Naive B cell (primary cell): ENCODE data around the gene SNAPC3. TPM values are rescaled to one million over a fixed set of nuclear protein-coding genes. Genes with fewer than 3 reads are reported as not detected.
"Not testable (repeated sequence)": the region's sequence is repeated elsewhere in the genome, so short reads cannot be mapped to it uniquely, and the experiment has no call there.

ENCODE experiments used
- ATAC-seq, 2 donors: fragments of 150-1000 bp; cut with Tn5 transposase; 2 replicates each; pipeline ENCODE4 v1.10.0; 2021; ENCODE audit warnings: low read depth in 2 of 2, mild to moderate bottlenecking in 2 of 2, moderate library complexity in 2 of 2
- DNase-seq: peaks from one replicate; pipeline ENCODE4 v3.0.0; 2022
- H3K27ac Mint-ChIP-seq, 6 donors: one replicate each; pipeline ENCODE4 v1.8.0; 2020 to 2022; ENCODE audit warnings: mild to moderate bottlenecking in 6 of 6, mixed read lengths in 6 of 6, moderate library complexity in 5 of 6, inconsistent platforms in 2 of 6
- H3K27me3 Mint-ChIP-seq, 3 donors: one replicate each; pipeline ENCODE4 v1.8.0; 2021 to 2022; ENCODE audit warnings: mixed read lengths in 3 of 3, mild to moderate bottlenecking in 1 of 3
- H3K36me3 Mint-ChIP-seq, 2 donors: one replicate each; pipeline ENCODE4 v1.8.0; 2020 to 2022; ENCODE audit warnings: mixed read lengths in 2 of 2, inconsistent platforms in 1 of 2, mild to moderate bottlenecking in 1 of 2
- H3K4me1 Mint-ChIP-seq, 3 donors: one replicate each; pipeline ENCODE4 v1.8.0; 2020 to 2022; ENCODE audit warnings: mixed read lengths in 3 of 3, inconsistent platforms in 1 of 3, mild to moderate bottlenecking in 1 of 3, moderate library complexity in 1 of 3
- H3K4me3 Mint-ChIP-seq, 8 donors: one replicate each; pipeline ENCODE4 v1.8.0; 2020 to 2022; ENCODE audit warnings: mild to moderate bottlenecking in 8 of 8, mixed read lengths in 8 of 8, moderate library complexity in 8 of 8, inconsistent platforms in 2 of 8
- H3K9me3 Mint-ChIP-seq, 7 donors: one replicate each; pipeline ENCODE4 v1.8.0; 2020 to 2022; ENCODE audit warnings: mixed read lengths in 7 of 7, mild to moderate bottlenecking in 5 of 7, inconsistent platforms in 2 of 7, moderate library complexity in 1 of 7
- polyA plus RNA-seq, 6 donors: library from polyadenylated mRNA; unstranded; fragments of 300-500 nt; fragmentation: Illumina TruSeq; gene quantifications; one replicate each; pipeline ENCODE4 v1.2.3, GENCODE V29; 2021; ENCODE audit warnings: low read depth in 6 of 6

SNAPC3 gene
- polyA plus RNA-seq, result 10 to 100 TPM; 16.0 to 25.3 (median 22.0) TPM

- ATAC-seq (peak; percentile 94 to 96), DNase-seq (peak; percentile 93)
- peak within 1 kb of the TSS; percentile 72 to 95 (median 90) for H3K27ac Mint-ChIP-seq
- peaks cover 26 to 39% (median 29%) of the 10 kb centered on the region in 3 donors for H3K4me1 Mint-ChIP-seq
- no peaks in the 10 kb centered on the region for H3K27me3 Mint-ChIP-seq
- peaks cover 0 to 2% (median 0%) of the 10 kb centered on the region in 7 donors for H3K9me3 Mint-ChIP-seq
- peak within 1 kb of the TSS; percentile 87 to 96 (median 94) for H3K4me3 Mint-ChIP-seq
- no peaks in the 10 kb centered on the region for H3K36me3 Mint-ChIP-seq
Measured at GRCh38 chr9:15422372-15423230, at the start of gene SNAPC3. Gene SNAPC3, plus strand, starts transcription at chr9:15422876. Its CDS starts 4 bp downstream, at chr9:15422880.

- ATAC-seq (no peak), DNase-seq (no peak)
- Mint-ChIP-seq H3K4me3 (no peak overlapping the region), H3K36me3 (no peaks in the 10 kb centered on the region), H3K27ac (peak overlapping the region in 1 of 6 donors; percentile 49), H3K9me3 (peaks cover 0 to 7% (median 0%) of the 10 kb centered on the region in 7 donors), H3K27me3 (peaks cover 15 to 34% (median 22%) of the 10 kb centered on the region in 3 donors), H3K4me1 (peaks cover 7 to 13% (median 12%) of the 10 kb centered on the region in 3 donors)
Measured at GRCh38 chr9:15373881-15374280, 48.8 kb upstream of the SNAPC3 start.

GRCh38 chr9:15374310-15374709 lies 48.4 kb upstream of the SNAPC3 start:
- Mint-ChIP-seq H3K27ac (no peak overlapping the region), H3K4me1 (peaks cover 7 to 13% (median 12%) of the 10 kb centered on the region in 3 donors), H3K27me3 (peaks cover 16 to 36% (median 26%) of the 10 kb centered on the region in 3 donors), H3K9me3 (peaks cover 0 to 7% (median 0%) of the 10 kb centered on the region in 7 donors), H3K4me3 (no peak overlapping the region), H3K36me3 (no peaks in the 10 kb centered on the region)
- ATAC-seq (peak; percentile 69 to 70), DNase-seq (no peak)

GRCh38 chr9:15374825-15375224 lies 47.9 kb upstream of the SNAPC3 start:
- Mint-ChIP-seq H3K9me3 (peaks cover 0 to 7% (median 0%) of the 10 kb centered on the region in 7 donors), H3K27ac (peak overlapping the region in 1 of 6 donors; percentile 11), H3K36me3 (no peaks in the 10 kb centered on the region), H3K4me3 (no peak overlapping the region), H3K27me3 (peaks cover 21 to 38% (median 31%) of the 10 kb centered on the region in 3 donors), H3K4me1 (peaks cover 7 to 13% (median 12%) of the 10 kb centered on the region in 3 donors)
- no peak for DNase-seq
- ATAC-seq, result no peak

GRCh38 chr9:15377625-15378540 lies 44.8 kb upstream of the SNAPC3 start:
- H3K27me3 Mint-ChIP-seq, result peaks cover 26 to 37% (median 29%) of the 10 kb centered on the region in 3 donors
- H3K27ac Mint-ChIP-seq, result peak overlapping the region in 1 of 6 donors; percentile 86
- no peak for DNase-seq

GRCh38 chr9:15379317-15379716 lies 43.4 kb upstream of the SNAPC3 start:
- H3K4me1 Mint-ChIP-seq, H3K4me3 Mint-ChIP-seq, ATAC-seq, H3K27ac Mint-ChIP-seq, DNase-seq, H3K9me3 Mint-ChIP-seq, H3K36me3 Mint-ChIP-seq: not testable (repeated sequence)
- peaks cover 23 to 40% (median 37%) of the 10 kb centered on the region in 3 donors for H3K27me3 Mint-ChIP-seq

More at GRCh38 chr9:15377625-15378540, 44.8 kb upstream of the SNAPC3 start:
- peaks cover 0 to 7% (median 0%) of the 10 kb centered on the region in 7 donors for H3K9me3 Mint-ChIP-seq
- H3K4me1 Mint-ChIP-seq, result peaks cover 7 to 13% (median 12%) of the 10 kb centered on the region in 3 donors
- H3K4me3 Mint-ChIP-seq, result no peak overlapping the region
- H3K36me3 Mint-ChIP-seq, result no peaks in the 10 kb centered on the region
- ATAC-seq, result no peak

GRCh38 chr9:15379888-15380287 lies 42.8 kb upstream of the SNAPC3 start:
- not testable (repeated sequence) for H3K4me1 Mint-ChIP-seq, H3K36me3 Mint-ChIP-seq, ATAC-seq, H3K9me3 Mint-ChIP-seq, DNase-seq, H3K27ac Mint-ChIP-seq, H3K4me3 Mint-ChIP-seq
- peaks cover 21 to 40% (median 37%) of the 10 kb centered on the region in 3 donors for H3K27me3 Mint-ChIP-seq

- Mint-ChIP-seq H3K27ac (no peak overlapping the region), H3K36me3 (no peaks in the 10 kb centered on the region), H3K4me1 (no peaks in the 10 kb centered on the region), H3K9me3 (peaks cover 0 to 2% (median 0%) of the 10 kb centered on the region in 7 donors), H3K4me3 (no peak overlapping the region), H3K27me3 (peaks cover 21 to 40% (median 25%) of the 10 kb centered on the region in 3 donors)
- DNase-seq, result no peak
- ATAC-seq, result no peak
Measured at GRCh38 chr9:15381491-15381890, 41.2 kb upstream of the SNAPC3 start.

GRCh38 chr9:15386465-15386864 lies 36.2 kb upstream of the SNAPC3 start:
- H3K4me3 Mint-ChIP-seq, result no peak overlapping the region
- H3K27me3 Mint-ChIP-seq, result peaks cover 2 to 14% (median 3%) of the 10 kb centered on the region in 3 donors
- no peaks in the 10 kb centered on the region for H3K4me1 Mint-ChIP-seq
- ATAC-seq (no peak), DNase-seq (no peak)
- no peak overlapping the region for H3K27ac Mint-ChIP-seq
- H3K36me3 Mint-ChIP-seq, result no peaks in the 10 kb centered on the region
- peaks cover 0 to 1% (median 0%) of the 10 kb centered on the region in 7 donors for H3K9me3 Mint-ChIP-seq

- DNase-seq, result no peak
- Mint-ChIP-seq H3K9me3 (no peaks in the 10 kb centered on the region), H3K27ac (no peak overlapping the region), H3K4me3 (no peak overlapping the region), H3K4me1 (no peaks in the 10 kb centered on the region), H3K27me3 (peaks cover 0 to 6% (median 0%) of the 10 kb centered on the region in 3 donors), H3K36me3 (no peaks in the 10 kb centered on the region)
- ATAC-seq, result no peak
Measured at GRCh38 chr9:15389173-15389572, 33.5 kb upstream of the SNAPC3 start.

GRCh38 chr9:15389631-15390030 lies 33.0 kb upstream of the SNAPC3 start:
- Mint-ChIP-seq H3K9me3 (no peaks in the 10 kb centered on the region), H3K4me1 (no peaks in the 10 kb centered on the region)
- no peak for ATAC-seq

GRCh38 chr9:15390201-15390600 lies 32.5 kb upstream of the SNAPC3 start:
- Mint-ChIP-seq H3K9me3 (no peaks in the 10 kb centered on the region), H3K27ac (no peak overlapping the region), H3K36me3 (no peaks in the 10 kb centered on the region), H3K4me3 (no peak overlapping the region), H3K27me3 (peaks cover 0 to 6% (median 0%) of the 10 kb centered on the region in 3 donors), H3K4me1 (no peaks in the 10 kb centered on the region)
- no peak for DNase-seq
- ATAC-seq, result no peak

More at GRCh38 chr9:15389631-15390030, 33.0 kb upstream of the SNAPC3 start:
- Mint-ChIP-seq H3K4me3 (no peak overlapping the region), H3K36me3 (no peaks in the 10 kb centered on the region), H3K27ac (no peak overlapping the region), H3K27me3 (peaks cover 0 to 6% (median 0%) of the 10 kb centered on the region in 3 donors)
- DNase-seq, result no peak

GRCh38 chr9:15392363-15392762 lies 30.3 kb upstream of the SNAPC3 start:
- Mint-ChIP-seq H3K27ac (no peak overlapping the region), H3K9me3 (no peaks in the 10 kb centered on the region), H3K27me3 (peaks cover 0 to 6% (median 0%) of the 10 kb centered on the region in 3 donors), H3K4me1 (no peaks in the 10 kb centered on the region), H3K4me3 (no peak overlapping the region), H3K36me3 (no peaks in the 10 kb centered on the region)
- ATAC-seq (no peak), DNase-seq (no peak)
